NCI-H82 (cell line): Measurements from ENCODE around the gene OTUD1.

ENCODE experiments used
- DNase-seq: peaks from one replicate; lab custom pipeline; 2025; lab: John Stamatoyannopoulos, UW

OTUD1 gene

DNA sequence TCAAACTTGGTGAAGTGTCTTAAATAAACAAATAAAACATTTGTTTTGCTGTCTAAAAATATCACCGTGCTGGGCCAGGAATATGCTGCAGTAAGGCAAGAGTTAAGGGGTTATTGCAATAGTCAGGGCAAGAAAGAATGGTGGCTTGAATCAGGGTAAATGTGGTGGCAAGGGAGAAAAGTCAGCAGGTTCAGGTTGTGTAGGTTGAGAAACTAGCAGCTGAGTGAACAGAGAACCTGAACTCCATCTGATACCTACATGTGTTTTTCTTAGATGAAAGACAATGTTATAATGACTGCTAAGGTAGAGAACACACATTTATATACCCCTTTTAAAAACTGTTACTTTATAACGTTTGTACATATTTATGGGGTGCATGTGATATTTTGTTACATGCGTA, 28.7 kb downstream of the OTUD1 start:
- DNase-seq = no peak

DNA sequence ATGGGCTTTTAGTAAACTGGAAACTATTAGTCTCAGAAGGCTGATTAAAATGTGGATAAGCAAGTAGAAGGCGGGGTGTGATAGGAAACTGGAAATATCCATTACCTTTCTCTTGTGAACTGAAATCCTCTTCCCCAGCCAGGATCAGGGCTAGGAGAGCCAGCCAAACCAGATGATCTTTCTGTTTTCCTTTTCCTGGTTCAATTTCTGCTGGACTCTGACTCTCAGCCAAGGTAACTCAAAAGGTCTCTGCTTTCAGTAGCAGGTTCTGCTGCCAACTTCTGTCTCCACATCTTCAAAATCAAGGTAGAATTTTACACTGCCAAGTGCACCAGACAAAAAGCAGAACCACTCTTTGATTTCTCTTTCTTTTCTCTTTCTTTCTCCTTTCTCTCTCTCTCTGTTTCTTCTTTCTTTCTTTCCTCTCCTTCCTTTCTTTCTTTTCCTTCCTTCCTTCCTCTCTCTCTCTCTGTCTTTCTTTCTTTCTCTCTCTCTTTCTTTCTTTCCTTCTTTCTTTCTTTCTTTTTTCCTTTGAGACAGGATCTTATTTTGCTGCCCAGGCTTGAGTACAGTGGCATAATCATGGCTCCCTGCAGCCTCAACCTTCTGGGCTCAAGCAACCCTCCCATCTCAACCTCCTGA, 30.8 kb downstream of the OTUD1 start:
- no peak for DNase-seq

DNA sequence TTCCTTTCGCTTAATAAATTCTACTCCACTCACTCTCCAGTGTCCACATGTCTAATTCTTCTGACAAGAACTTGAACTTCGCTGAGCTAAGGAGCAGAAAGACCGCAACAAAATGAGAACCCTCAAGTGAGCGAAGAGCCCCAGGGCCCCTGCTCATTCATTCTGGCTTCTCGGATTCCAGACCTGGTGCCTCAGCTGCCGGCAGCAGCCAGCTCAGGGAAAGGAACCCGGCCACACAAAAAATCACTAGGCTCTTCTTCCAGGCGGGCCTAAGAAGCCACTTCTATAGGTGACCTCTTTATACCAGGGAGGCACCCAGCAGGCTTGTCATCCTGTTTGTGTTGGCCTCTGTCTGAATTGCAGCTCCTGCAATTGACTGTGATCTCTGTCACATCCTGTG, 33.3 kb downstream of the OTUD1 start:
- DNase-seq = no peak

GRCh38 chr10:23474081-23474480, 35.2 kb downstream of the OTUD1 start:
- no peak for DNase-seq

GRCh38 chr10:23474626-23475025, 35.8 kb downstream of the OTUD1 start:
- no peak for DNase-seq

GRCh38 chr10:23478570-23478969, 39.7 kb downstream of the OTUD1 start:
- no peak for DNase-seq

DNA sequence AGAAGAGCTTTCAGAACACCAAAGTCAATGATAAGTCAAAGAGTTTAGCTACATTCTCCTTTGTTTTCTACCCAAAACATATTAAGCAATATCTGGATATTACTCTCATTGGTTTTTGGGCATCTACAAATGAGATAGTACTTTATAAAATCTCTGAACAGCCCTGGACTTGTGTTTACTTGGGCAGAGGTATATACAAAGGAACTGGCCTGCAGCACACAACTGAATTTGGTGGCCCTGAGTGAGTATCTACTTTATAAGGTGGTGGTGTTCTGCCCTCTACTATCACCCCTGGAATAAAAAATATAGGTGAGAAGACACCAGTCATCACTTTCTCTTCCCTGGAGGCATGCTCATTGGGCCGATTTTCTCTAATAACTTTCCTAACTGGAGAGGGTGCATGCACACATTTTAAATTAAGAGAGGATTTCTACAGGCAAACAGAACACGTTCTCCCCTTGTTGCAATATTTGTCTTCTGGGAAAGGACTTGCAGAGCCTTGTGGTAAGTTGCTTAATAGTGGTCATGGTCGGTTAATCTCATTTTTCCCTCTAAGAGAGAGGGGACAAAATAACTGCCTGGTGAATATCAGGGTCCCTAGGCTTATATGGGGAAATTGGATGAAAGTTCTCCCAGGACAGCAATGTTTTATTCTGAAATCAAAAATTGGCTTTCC, 41.1 kb downstream of the OTUD1 start:
- DNase-seq = no peak

GRCh38 chr10:23481363-23481961, 42.6 kb downstream of the OTUD1 start:
- no peak for DNase-seq

GRCh38 chr10:23490115-23490514, 51.2 kb downstream of the OTUD1 start:
- DNase-seq = no peak
